Fibroblast of peridontal ligament (primary cell): Measurements from ENCODE around the gene ERC2.

Source experiments
- DNase-seq: peaks from one replicate; pipeline ENCODE4 v3.0.0-alpha.2; 2010; ENCODE audit errors: extremely low read depth

The ERC2 gene

GRCh38 chr3:56123487-56123886, 344.8 kb downstream of the ERC2 start:
- no peak for DNase-seq

- no peak for DNase-seq
These were observed 345.4 kb downstream of the ERC2 start for GRCh38 chr3:56122911-56123310.

GRCh38 chr3:56121716-56122115, 346.6 kb downstream of the ERC2 start:
- DNase-seq: no peak

DNA sequence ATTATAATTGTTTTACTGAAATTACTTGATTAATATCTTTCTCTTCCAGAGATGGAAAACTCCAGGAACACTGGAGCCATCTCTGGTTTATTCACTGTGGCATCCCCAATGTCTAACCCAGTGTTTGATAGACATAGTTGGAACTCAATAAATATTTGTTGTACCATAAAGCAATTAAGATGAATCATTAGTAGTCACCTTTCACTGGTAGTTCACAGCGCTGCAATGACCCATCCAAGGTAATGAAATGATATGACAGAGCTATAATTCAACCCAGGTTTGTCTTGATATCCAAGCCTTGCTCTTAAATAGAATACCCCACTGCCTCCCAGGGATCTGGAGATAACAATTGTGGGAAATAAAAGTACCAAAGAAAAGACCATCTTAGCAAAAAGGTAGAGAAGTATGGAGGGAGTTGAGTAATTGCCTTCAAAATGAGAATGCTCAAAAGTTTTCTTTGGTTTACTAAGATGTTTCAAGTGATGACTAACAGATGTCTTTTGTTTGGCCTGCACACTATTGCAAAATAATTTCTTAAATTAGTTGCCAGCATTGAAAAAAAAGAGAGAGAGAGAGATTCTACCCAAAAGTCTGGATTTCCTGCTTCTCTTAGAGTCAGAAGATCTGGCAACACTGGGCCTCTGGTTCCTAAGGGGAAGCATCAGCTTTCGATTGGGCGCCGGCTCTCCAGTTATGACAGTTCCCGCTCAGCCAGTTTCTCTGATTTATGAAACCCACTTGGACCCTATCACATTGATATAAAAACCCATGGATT, 348.5 kb downstream of the ERC2 start:
- peak; percentile 90 for DNase-seq

- peak; percentile 24 for DNase-seq
These were observed 349.3 kb downstream of the ERC2 start for GRCh38 chr3:56118968-56119367.

DNA sequence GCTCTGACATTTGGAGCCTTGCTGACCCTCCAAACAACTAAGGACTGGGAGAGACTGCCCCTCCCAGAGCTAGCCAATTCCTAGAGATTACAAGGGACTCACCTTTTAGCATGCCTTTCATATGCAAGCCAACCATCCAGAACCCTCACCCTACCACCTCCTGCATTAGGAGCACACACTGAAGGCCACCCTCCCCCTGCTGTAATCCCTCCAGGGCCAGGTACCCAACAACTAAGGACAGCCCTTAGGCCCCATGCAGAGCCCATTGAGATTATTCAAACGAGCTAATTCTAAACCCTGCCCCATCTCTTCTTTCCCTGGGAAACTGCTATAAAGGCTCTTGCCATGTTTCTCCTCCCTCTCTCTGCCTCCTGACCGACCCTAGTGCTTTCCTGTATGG, 352.6 kb downstream of the ERC2 start:
- no peak for DNase-seq

DNA sequence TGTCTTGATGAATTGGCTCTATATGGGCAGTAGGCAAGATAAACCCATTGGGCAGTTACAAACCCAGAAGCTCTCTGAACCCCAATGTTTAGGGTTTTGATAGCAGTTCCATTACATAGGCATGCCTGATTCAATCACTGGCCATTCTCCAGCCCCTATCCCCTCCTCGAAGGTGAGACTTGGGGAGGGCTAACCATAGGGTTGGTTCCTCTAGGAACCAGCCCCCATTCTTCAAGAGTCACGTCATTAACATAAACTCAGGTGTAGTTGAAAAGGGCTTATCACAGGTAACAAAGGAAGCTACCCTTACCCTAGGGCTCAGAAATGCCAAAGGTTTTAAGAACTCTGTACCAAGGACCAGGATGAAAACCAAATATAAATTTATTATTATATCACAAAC, 353.1 kb downstream of the ERC2 start:
- DNase-seq: no peak

- no peak for DNase-seq
These were observed 354.4 kb downstream of the ERC2 start for GRCh38 chr3:56113908-56114307.

GRCh38 chr3:56113231-56113630, 355.0 kb downstream of the ERC2 start:
- DNase-seq: no peak

- peak; percentile 95 for DNase-seq
These were observed 356.5 kb downstream of the ERC2 start for GRCh38 chr3:56111606-56112304.

DNA sequence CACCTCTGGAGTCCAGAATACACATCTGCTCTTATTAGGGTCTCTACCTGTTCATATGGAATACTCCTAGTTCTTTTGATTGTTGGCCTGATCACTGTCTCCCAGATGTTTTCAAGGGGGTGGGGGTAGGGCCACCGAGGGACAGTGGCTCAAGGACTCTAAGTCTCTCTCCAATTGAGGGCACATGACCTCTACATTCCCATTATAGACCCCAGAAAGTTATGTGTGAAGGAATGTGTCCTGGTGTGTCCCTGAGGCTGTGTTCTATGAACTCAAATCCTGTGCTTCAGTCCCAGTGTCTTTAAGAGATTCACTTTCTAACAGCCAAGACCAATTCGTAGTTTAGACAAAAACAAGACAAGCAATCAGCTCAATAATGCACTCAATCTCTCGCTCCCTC, 357.4 kb downstream of the ERC2 start:
- no peak for DNase-seq

DNA sequence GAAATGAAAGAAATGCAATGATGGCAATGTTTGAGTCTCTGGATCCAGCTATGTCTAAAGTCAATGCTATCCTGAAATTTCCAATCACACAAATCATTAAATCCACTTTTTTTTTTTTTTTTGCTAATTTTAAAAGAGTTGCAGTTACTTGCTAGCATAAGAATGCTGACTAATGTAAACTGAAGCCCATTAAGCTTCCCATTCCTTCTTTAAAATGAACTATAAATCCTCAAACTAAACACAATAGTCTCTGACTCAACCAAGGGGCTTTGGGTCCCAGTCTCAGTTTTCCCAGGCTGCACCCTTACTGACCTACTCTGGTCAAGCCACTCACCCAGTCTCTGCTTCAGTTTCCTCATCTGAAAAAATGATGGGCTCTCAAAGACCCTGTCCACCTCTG, 361.1 kb downstream of the ERC2 start:
- DNase-seq: no peak

DNA sequence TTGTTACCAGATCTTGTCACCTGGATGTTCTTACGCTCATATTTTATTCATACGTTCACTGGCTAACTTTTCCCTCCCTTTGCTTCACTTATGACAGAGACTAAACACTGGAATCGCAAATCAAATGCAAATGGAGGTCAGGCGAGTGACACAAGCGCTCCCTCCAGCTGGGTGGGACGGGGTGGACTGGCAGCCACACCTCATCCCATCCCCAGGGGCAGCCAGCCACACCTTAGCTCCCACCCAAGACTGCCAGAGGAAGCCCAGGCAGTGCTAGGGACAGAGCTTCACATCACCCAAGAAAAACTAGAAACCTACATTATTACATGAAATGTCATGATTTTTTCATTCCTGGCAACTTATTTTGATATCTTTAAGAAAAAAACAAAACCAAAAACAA, 366.2 kb downstream of the ERC2 start:
- DNase-seq: no peak

- DNase-seq: no peak
These were observed 366.7 kb downstream of the ERC2 start for GRCh38 chr3:56101576-56101975.

- DNase-seq: no peak
These were observed 371.3 kb downstream of the ERC2 start for GRCh38 chr3:56096999-56097398.

GRCh38 chr3:56094170-56094569, 374.1 kb downstream of the ERC2 start:
- no peak for DNase-seq

DNA sequence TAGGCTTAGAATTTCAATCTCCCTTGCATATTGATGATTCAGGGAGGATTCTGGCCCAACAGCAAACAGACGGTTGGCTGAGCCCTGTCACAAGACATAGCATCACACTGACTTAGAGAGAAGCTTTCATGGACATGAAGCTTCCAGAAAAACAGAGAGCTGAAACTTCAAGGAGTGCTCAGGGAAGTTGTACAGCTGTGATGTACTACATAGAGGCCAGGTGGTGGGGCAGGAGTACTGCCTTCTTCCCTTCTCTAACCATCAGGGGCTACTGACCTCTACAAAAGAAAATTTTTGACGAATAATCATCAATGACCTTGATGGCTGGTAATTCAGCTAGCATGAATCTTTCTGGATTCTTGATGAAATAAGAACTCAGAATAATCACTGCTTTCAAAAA, 378.5 kb downstream of the ERC2 start:
- no peak for DNase-seq

DNA sequence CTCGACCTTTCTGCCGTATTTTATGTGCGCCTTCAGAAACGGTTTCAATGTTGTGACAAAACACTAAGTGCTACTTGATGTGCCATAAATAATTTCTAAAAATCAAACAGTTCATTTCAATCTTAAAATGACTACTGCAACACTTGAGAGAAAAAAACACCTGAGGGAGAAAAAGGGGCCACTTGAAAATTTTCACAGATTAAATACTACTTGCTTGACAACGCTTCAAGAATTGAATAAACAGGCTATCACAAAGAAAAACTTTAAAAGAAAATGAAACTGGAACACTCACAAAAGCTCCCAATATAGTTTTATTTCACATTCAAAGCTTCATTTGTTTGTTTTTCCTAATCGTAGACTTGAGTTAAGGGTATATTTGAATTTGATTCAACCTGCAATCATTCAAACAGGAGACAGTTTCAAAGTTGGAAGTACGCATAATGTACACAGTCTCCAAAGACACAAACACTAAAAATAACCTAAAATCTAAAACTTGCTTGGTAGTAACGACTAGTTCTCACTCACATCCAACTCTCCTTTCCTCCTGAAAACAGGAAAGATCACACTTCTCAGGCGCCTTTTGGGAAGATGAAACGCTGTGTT, 380.7 kb downstream of the ERC2 start:
- DNase-seq: no peak

GRCh38 chr3:56086355-56086754, 381.9 kb downstream of the ERC2 start:
- DNase-seq: peak; percentile 53

DNA sequence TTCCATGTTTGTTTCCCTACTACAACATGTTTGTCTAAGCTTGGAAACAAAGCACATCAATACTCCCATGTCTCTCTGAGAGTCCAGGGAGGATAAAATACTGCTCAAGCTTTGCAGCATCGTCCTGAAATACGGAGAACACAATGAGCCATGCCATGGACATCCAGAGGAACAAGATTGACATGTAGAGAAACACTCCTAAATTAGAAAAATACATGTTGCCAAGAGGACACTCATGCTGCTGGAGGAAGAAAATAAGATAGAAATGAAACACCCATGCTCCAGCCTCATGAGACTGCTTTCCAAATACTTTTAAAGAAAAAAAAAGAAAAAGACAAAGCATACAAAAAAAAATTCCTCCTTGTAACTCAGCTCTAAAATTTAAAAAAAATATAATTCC, 387.0 kb downstream of the ERC2 start:
- no peak for DNase-seq

DNA sequence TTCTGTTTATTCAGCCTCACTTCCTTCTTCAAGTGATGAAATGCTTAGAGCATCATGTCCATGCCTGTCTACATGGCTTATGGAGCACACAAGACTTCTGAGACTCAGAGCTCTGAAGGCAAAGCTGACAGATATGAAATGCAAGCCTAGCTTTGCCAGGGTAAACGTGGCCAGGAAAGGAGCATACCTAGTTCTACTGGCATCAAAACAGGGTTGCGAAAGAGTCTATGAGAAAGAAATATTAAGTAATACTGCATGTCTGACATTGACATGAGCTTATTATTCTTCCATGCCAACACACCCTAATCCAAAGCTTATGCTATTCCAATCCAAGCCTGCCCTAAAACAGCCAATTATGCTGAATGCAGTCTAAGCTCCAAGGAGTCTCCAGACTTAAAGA, 391.5 kb downstream of the ERC2 start:
- no peak for DNase-seq

- DNase-seq: no peak
These were observed 393.2 kb downstream of the ERC2 start for GRCh38 chr3:56075089-56075488.

DNA sequence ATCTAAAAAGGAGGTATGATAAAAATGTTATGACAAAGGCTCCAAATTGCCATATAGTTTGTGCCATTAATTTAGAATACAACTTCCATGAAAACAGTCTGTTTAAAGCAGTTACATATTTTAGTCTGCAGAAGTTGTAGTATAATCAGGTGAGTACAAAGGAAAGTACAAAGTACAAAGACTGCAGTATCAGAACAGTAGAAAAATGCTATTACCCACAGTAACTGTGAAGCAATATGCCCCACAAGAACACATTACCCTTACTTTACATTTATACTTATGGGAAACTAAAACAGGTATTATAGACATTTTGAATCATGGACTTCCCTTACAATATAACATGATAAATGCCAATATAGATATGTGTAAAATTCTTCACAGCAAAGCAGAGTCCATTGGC, 398.5 kb downstream of the ERC2 start:
- DNase-seq: no peak
